GM18868 (cell line): ENCODE results near the gene ARHGAP11A.

Experiments used
- ATAC-seq: cut with Tn5 transposase; IDR thresholded peaks from one replicate; pipeline ENCODE4 v1.9.1; 2021; ENCODE audit warnings: mild to moderate bottlenecking, moderate library complexity; ENCODE audit not compliant: unreplicated experiment

ARHGAP11A gene

GRCh38 chr15:32685576-32685975, 70.3 kb downstream of the ARHGAP11A start:
- no peak for ATAC-seq

DNA sequence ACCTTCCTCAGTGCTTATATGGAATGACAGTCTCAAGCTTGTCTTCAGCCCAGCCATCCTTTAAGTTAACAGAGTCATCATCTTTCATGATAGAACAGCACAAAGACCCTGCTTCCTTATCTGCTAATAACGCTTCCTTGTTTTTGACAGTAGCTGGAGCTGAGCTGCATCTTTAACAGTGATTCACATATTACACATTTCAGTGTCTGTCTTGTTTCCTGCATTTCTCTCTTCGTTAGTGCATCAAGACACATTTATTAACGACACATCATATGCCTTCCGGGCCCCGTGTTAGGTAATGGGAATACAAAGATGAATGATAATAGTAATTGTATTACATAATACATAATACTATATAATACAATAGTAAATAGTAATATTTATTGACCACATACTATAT, 72.3 kb downstream of the ARHGAP11A start:
- no peak for ATAC-seq

DNA sequence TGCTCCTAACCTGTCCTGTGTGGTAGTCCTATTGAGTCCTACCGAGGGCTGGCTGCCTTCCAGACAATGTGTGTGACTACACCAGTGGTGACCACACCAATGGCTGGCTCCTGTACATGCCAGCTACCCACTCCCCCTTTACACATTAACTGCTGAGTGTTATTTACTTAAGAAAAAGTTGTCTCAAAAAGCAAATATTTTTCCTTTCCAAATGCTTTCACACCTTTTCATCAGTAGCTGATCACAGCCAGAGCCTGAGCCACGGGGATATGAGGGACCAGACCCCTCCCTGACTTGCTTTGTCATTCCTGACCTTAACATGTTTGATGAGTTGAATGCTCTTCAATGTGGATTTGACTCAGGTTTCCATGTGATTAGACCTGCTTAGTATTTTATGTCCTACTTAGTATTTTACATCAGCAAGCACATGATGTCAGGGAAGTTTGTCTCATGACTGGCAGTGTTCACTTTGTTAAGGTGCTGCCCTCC, 72.9 kb downstream of the ARHGAP11A start:
- ATAC-seq, result no peak
